NT2/D1 (cell line): ENCODE data around the gene ADCY7.

Experiments
- YY1 ChIP-seq: IDR thresholded peaks from 2 replicates; pipeline ENCODE4 v1.6.1; 2011; ENCODE audit not compliant: insufficient read length, insufficient read depth
- ZNF274 ChIP-seq: IDR thresholded peaks from 2 replicates; pipeline ENCODE4 v1.6.1; 2011; ENCODE audit warnings: mild to moderate bottlenecking, low read depth, low read length

GRCh38 chr16:50311134-50311528, 44.8 kb downstream of the ADCY7 start:
- TF ChIP-seq YY1, result no peak
- no peak for TF ChIP-seq ZNF274
